Measurements from ENCODE around the gene LRIF1. TPM values are rescaled to one million over a fixed set of nuclear protein-coding genes. Genes with fewer than 3 reads are reported as not detected.
A peak's percentile ranks its signal among the peaks of the same experiment; 100 is the strongest.
"Not testable (repeated sequence)": the region's sequence is repeated elsewhere in the genome, so short reads cannot be mapped to it uniquely, and the experiment has no call there.

The LRIF1 gene
- total RNA-seq = 10 to 100 TPM; 13.7 to 20.1 TPM
- polyA plus RNA-seq (2013, experiment 1 of 2) = 19.9 TPM
- 18.8 TPM for polyA plus RNA-seq (2013, experiment 2 of 2)
- long read RNA-seq, experiment 1, partial matches to known transcripts = 1 of 9 reads
- long read RNA-seq, experiment 1, other reads (novel, unspliced or antisense) = 5 of 9 reads
- long read RNA-seq, experiment 2, transcript LRIF1-202 (3 exons, 1,796 nt) = minor isoform, 8 of 35 reads
- long read RNA-seq, experiment 2, transcript LRIF1-201 (4 exons, 3,475 nt) = major isoform, 11 of 35 reads
- long read RNA-seq, experiment 2, partial matches to known transcripts = 5 of 35 reads
- long read RNA-seq, experiment 2, other reads (novel, unspliced or antisense) = 11 of 35 reads
- long read RNA-seq, experiment 3, transcript LRIF1-201 (4 exons, 3,475 nt) = major isoform, 19 of 54 reads
- long read RNA-seq, experiment 3, transcript LRIF1-202 (3 exons, 1,796 nt) = minor isoform, 6 of 54 reads
- long read RNA-seq, experiment 3, partial matches to known transcripts = 21 of 54 reads
- long read RNA-seq, experiment 3, other reads (novel, unspliced or antisense) = 8 of 54 reads
- long read RNA-seq, experiment 4, transcript LRIF1-202 (3 exons, 1,796 nt) = major isoform, 26 of 58 reads
- long read RNA-seq, experiment 4, transcript LRIF1-201 (4 exons, 3,475 nt) = minor isoform, 7 of 58 reads
- long read RNA-seq, experiment 4, partial matches to known transcripts = 13 of 58 reads
- long read RNA-seq, experiment 4, other reads (novel, unspliced or antisense) = 12 of 58 reads

- Mint-ChIP-seq H3K9me3 (peaks cover 39% of the 10 kb centered on the region), H3K4me3 (peak within 1 kb of the TSS; percentile 87), H3K27ac (peak within 1 kb of the TSS; percentile 96), H3K27me3 (ENCODE audit: insufficient read depth) (peaks cover 28% of the 10 kb centered on the region), H3K4me1 (no peaks in the 10 kb centered on the region), H3K36me3 (ENCODE audit: low read depth) (peaks cover 10% of the 10 kb centered on the region)
- Histone ChIP-seq H3K36me3 (ENCODE audit: control insufficient read depth, insufficient read depth, low read length) (peaks cover 4% of the 10 kb centered on the region), H3K4me3 (ENCODE audit: low read length) (peak within 1 kb of the TSS; percentile 96), H3K27ac (ENCODE audit: low read depth, low read length) (peak within 1 kb of the TSS; percentile 97), H3K9ac (ENCODE audit: extremely low read depth, low read length, poor library complexity, severe bottlenecking) (peak within 1 kb of the TSS; percentile 99), H3K27me3 (ENCODE audit: control insufficient read depth, insufficient read depth, low read length, poor library complexity, severe bottlenecking) (peaks cover 17% of the 10 kb centered on the region), H3K4me1 (ENCODE audit: control insufficient read depth, insufficient read depth, low read length) (no peaks in the 10 kb centered on the region), H3K9me3 (ENCODE audit: control insufficient read depth, low read length) (peaks cover 10% of the 10 kb centered on the region)
- WGBS, 2 experiments (ENCODE audit: insufficient coverage in 1 of 2, insufficient read length in 1 of 2) = 5 to 6% methylated on average over 37 to 54 of the region's 54 CpGs
- peak; percentile 66 for TF ChIP-seq CTCF (conservative IDR thresholded peaks at IDR 0.05)
- DNase-seq = peak; percentile 99
These were observed at the start of gene LRIF1 for GRCh38 chr1:110963691-110964454. TSS of gene LRIF1 (minus strand) at chr1:110963922. CDS start at chr1:110963688, 234 bp downstream.

GRCh38 chr1:111008031-111008430 is 44.3 kb upstream of the LRIF1 start:
- peaks cover 12% of the 10 kb centered on the region for H3K9me3 ChIP-seq (ENCODE audit: control insufficient read depth, low read length)
- H3K36me3 ChIP-seq (ENCODE audit: control insufficient read depth, insufficient read depth, low read length) = no peaks in the 10 kb centered on the region
- 84% methylated on average over 2 of the region's 2 CpGs; no CpG with 5 or more reads in 1 of the 2 experiments for WGBS, 2 experiments (ENCODE audit: insufficient coverage in 1 of 2, insufficient read length in 1 of 2)
- Mint-ChIP-seq H3K36me3 (ENCODE audit: low read depth) (no peaks in the 10 kb centered on the region), H3K4me3 (no peak overlapping the region), H3K9me3 (peaks cover 24% of the 10 kb centered on the region), H3K27ac (no peak overlapping the region), H3K27me3 (ENCODE audit: insufficient read depth) (peaks cover 8% of the 10 kb centered on the region), H3K4me1 (no peaks in the 10 kb centered on the region)
- H3K4me1 ChIP-seq (ENCODE audit: control insufficient read depth, insufficient read depth, low read length) = no peaks in the 10 kb centered on the region
- H3K9ac ChIP-seq (ENCODE audit: extremely low read depth, low read length, poor library complexity, severe bottlenecking) = no peak overlapping the region
- no peak overlapping the region for H3K4me3 ChIP-seq (ENCODE audit: low read length)
- H3K27ac ChIP-seq (ENCODE audit: low read depth, low read length) = no peak overlapping the region
- no peak for TF ChIP-seq CTCF (conservative IDR thresholded peaks at IDR 0.05)
- H3K27me3 ChIP-seq (ENCODE audit: control insufficient read depth, insufficient read depth, low read length, poor library complexity, severe bottlenecking) = no peaks in the 10 kb centered on the region
- no peak for DNase-seq

- WGBS, 2 experiments (ENCODE audit: insufficient coverage in 1 of 2, insufficient read length in 1 of 2) = 84 to 86% methylated on average over 1 of the region's 1 CpG
- Histone ChIP-seq H3K27ac (ENCODE audit: low read depth, low read length) (no peak overlapping the region), H3K4me3 (ENCODE audit: low read length) (no peak overlapping the region), H3K4me1 (ENCODE audit: control insufficient read depth, insufficient read depth, low read length) (no peaks in the 10 kb centered on the region), H3K9ac (ENCODE audit: extremely low read depth, low read length, poor library complexity, severe bottlenecking) (no peak overlapping the region), H3K9me3 (ENCODE audit: control insufficient read depth, low read length) (peaks cover 12% of the 10 kb centered on the region), H3K36me3 (ENCODE audit: control insufficient read depth, insufficient read depth, low read length) (no peaks in the 10 kb centered on the region), H3K27me3 (ENCODE audit: control insufficient read depth, insufficient read depth, low read length, poor library complexity, severe bottlenecking) (no peaks in the 10 kb centered on the region)
- H3K4me1 Mint-ChIP-seq = no peaks in the 10 kb centered on the region
- H3K4me3 Mint-ChIP-seq = no peak overlapping the region
- no peak for TF ChIP-seq CTCF (conservative IDR thresholded peaks at IDR 0.05)
- peaks cover 6% of the 10 kb centered on the region for H3K27me3 Mint-ChIP-seq (ENCODE audit: insufficient read depth)
- H3K27ac Mint-ChIP-seq = no peak overlapping the region
- no peaks in the 10 kb centered on the region for H3K36me3 Mint-ChIP-seq (ENCODE audit: low read depth)
- DNase-seq = no peak
- H3K9me3 Mint-ChIP-seq = peaks cover 16% of the 10 kb centered on the region
These were observed 42.8 kb upstream of the LRIF1 start for GRCh38 chr1:111006556-111006955.

GRCh38 chr1:110999607-111000006 is 35.9 kb upstream of the LRIF1 start:
- H3K4me3 Mint-ChIP-seq; DNase-seq; H3K4me1 ChIP-seq (ENCODE audit: control insufficient read depth, insufficient read depth, low read length); H3K9ac ChIP-seq (ENCODE audit: extremely low read depth, low read length, poor library complexity, severe bottlenecking); H3K27ac ChIP-seq (ENCODE audit: low read depth, low read length); H3K4me3 ChIP-seq (ENCODE audit: low read length); H3K36me3 ChIP-seq (ENCODE audit: control insufficient read depth, insufficient read depth, low read length); H3K9me3 ChIP-seq (ENCODE audit: control insufficient read depth, low read length); H3K27ac Mint-ChIP-seq; H3K4me1 Mint-ChIP-seq; H3K36me3 Mint-ChIP-seq (ENCODE audit: low read depth): not testable (repeated sequence)
- Mint-ChIP-seq H3K9me3 (peaks cover 20% of the 10 kb centered on the region), H3K27me3 (ENCODE audit: insufficient read depth) (peaks cover 29% of the 10 kb centered on the region)
- H3K27me3 ChIP-seq (ENCODE audit: control insufficient read depth, insufficient read depth, low read length, poor library complexity, severe bottlenecking) = peaks cover 36% of the 10 kb centered on the region
